Neural progenitor cell (in vitro differentiated cells): ENCODE data around the gene FBRSL1. TPM values are rescaled to one million over a fixed set of nuclear protein-coding genes. Genes with fewer than 3 reads are reported as not detected.

Experiments used
- DNase-seq: peaks from one replicate; pipeline ENCODE4 v3.0.0-alpha.2; 2016; ENCODE audit warnings: low spot score
- H2AFZ ChIP-seq: fragments of 200-600 bp; sonication (generic); replicated peaks from 2 replicates; pipeline ENCODE4 v1.6.1; 2016; ENCODE audit warnings: antibody characterized with exemption
- H3F3A ChIP-seq: fragments of 200-600 bp; sonication (generic); 2 replicates; pipeline ENCODE4 v1.6.1; 2016; ENCODE audit warnings: antibody characterized with exemption, low read depth
- H3K27ac ChIP-seq: fragments of 200-600 bp; sonication (generic); 2 replicates; pipeline ENCODE4 v1.5.1; 2016; ENCODE audit warnings: mild to moderate bottlenecking
- H3K27me3 ChIP-seq: fragments of 200-600 bp; sonication (generic); 2 replicates; pipeline ENCODE4 v1.6.1; 2016; ENCODE audit warnings: mild to moderate bottlenecking, moderate library complexity
- H3K36me3 ChIP-seq: fragments of 200-600 bp; sonication (generic); 2 replicates; pipeline ENCODE4 v1.5.1; 2016
- H3K4me1 ChIP-seq: fragments of 200-600 bp; sonication (generic); 2 replicates; pipeline ENCODE4 v1.6.1; 2016; ENCODE audit warnings: mixed run types
- H3K4me2 ChIP-seq: fragments of 200-600 bp; sonication (generic); 2 replicates; pipeline ENCODE4 v1.6.1; 2016
- H3K4me3 ChIP-seq: fragments of 200-600 bp; sonication (generic); 2 replicates; pipeline ENCODE4 v1.5.1; 2016
- H3K79me2 ChIP-seq: fragments of 200-600 bp; sonication (generic); 2 replicates; pipeline ENCODE4 v1.6.1; 2016; ENCODE audit warnings: low read depth
- H3K9ac ChIP-seq: fragments of 200-600 bp; sonication (generic); 2 replicates; pipeline ENCODE4 v1.6.1; 2016
- H3K9me3 ChIP-seq: fragments of 200-600 bp; sonication (generic); 2 replicates; pipeline ENCODE4 v1.5.1; 2016; ENCODE audit warnings: low read depth
- H4K20me1 ChIP-seq: fragments of 200-600 bp; sonication (generic); 2 replicates; pipeline ENCODE4 v1.6.1; 2016; ENCODE audit warnings: low read depth
- H3K27ac Mint-ChIP-seq: 3 replicates; pipeline ENCODE4 v1.8.0; 2021; ENCODE audit warnings: mixed read lengths
- H3K27me3 Mint-ChIP-seq: 2 replicates; pipeline ENCODE4 v1.8.0; 2022; ENCODE audit warnings: low read depth, mild to moderate bottlenecking, inconsistent platforms, moderate library complexity, mixed read lengths; ENCODE audit not compliant: insufficient read depth
- H3K36me3 Mint-ChIP-seq: 3 replicates; pipeline ENCODE4 v1.8.0; 2021; ENCODE audit warnings: mixed read lengths
- H3K4me1 Mint-ChIP-seq: 3 replicates; pipeline ENCODE4 v1.8.0; 2021; ENCODE audit warnings: mixed read lengths
- H3K4me3 Mint-ChIP-seq: 3 replicates; pipeline ENCODE4 v1.8.0; 2021; ENCODE audit warnings: mild to moderate bottlenecking, moderate library complexity, mixed read lengths
- H3K9me3 Mint-ChIP-seq: 3 replicates; pipeline ENCODE4 v1.8.0; 2020; ENCODE audit warnings: mixed read lengths
- CTCF ChIP-seq: fragments of 200-600 bp; sonication (generic); IDR thresholded peaks from 2 replicates; pipeline ENCODE4 v1.5.1; 2017; ENCODE audit warnings: antibody characterized with exemption, mild to moderate bottlenecking
- EZH2 ChIP-seq: fragments of 200-600 bp; sonication (generic); IDR thresholded peaks from 2 replicates; pipeline ENCODE4 v1.6.1; 2017; ENCODE audit warnings: antibody characterized with exemption, mild to moderate bottlenecking, moderate library complexity
- EZH2phosphoT487 ChIP-seq: fragments of 200-600 bp; sonication (generic); IDR thresholded peaks from 2 replicates; pipeline ENCODE4 v1.6.1; 2017; ENCODE audit warnings: antibody characterized with exemption
- total RNA-seq: library from RNA; depleted of rRNA; stranded (reverse); fragments of >200 nt; gene quantifications from 2 replicates; pipeline ENCODE4 v1.2.3, GENCODE V29; 2015; ENCODE audit warnings: low replicate concordance

Gene FBRSL1
- total RNA-seq, 1 donor from 2014 or later: 7.4 TPM

- Histone ChIP-seq H3K9ac (no peak overlapping the region), H3K4me2 (no peak overlapping the region), H3K79me2 (no peaks in the 10 kb centered on the region), H3K9me3 (no peaks in the 10 kb centered on the region), H3K27me3 (peaks cover 30% of the 10 kb centered on the region), H3K36me3 (no peaks in the 10 kb centered on the region), H3K4me1 (peaks cover 10% of the 10 kb centered on the region), H3K27ac (no peak overlapping the region), H3F3A (peaks cover 16% of the 10 kb centered on the region), H2AFZ (no peak overlapping the region), H3K4me3 (no peak overlapping the region), H4K20me1 (no peaks in the 10 kb centered on the region)
- no peak overlapping the region for H3K27ac Mint-ChIP-seq
- no peaks in the 10 kb centered on the region for H3K36me3 Mint-ChIP-seq
- no peak for TF ChIP-seq EZH2phosphoT487
- TF ChIP-seq EZH2: no peak
- no peak for TF ChIP-seq CTCF
- H3K4me1 Mint-ChIP-seq: peaks cover 35% of the 10 kb centered on the region
- peaks cover 28% of the 10 kb centered on the region for H3K27me3 Mint-ChIP-seq
- no peak overlapping the region for H3K4me3 Mint-ChIP-seq
- H3K9me3 Mint-ChIP-seq: peaks cover 11% of the 10 kb centered on the region
- DNase-seq: no peak
These were observed 46.9 kb upstream of the FBRSL1 start for GRCh38 chr12:132443091-132443490.

- Histone ChIP-seq H3K36me3 (no peaks in the 10 kb centered on the region), H3K9me3 (no peaks in the 10 kb centered on the region), H3K4me2 (no peak overlapping the region), H3F3A (peaks cover 16% of the 10 kb centered on the region), H3K27ac (no peak overlapping the region), H3K4me3 (no peak overlapping the region), H3K27me3 (peaks cover 41% of the 10 kb centered on the region), H4K20me1 (no peaks in the 10 kb centered on the region), H3K9ac (no peak overlapping the region), H2AFZ (no peak overlapping the region), H3K79me2 (no peaks in the 10 kb centered on the region), H3K4me1 (peaks cover 10% of the 10 kb centered on the region)
- Mint-ChIP-seq H3K4me1 (peaks cover 32% of the 10 kb centered on the region), H3K4me3 (no peak overlapping the region), H3K27ac (no peak overlapping the region), H3K27me3 (peaks cover 27% of the 10 kb centered on the region), H3K36me3 (no peaks in the 10 kb centered on the region), H3K9me3 (peaks cover 11% of the 10 kb centered on the region)
- no peak for DNase-seq
- no peak for TF ChIP-seq CTCF
- TF ChIP-seq EZH2: no peak
- TF ChIP-seq EZH2phosphoT487: no peak
These were observed 45.7 kb upstream of the FBRSL1 start for GRCh38 chr12:132444283-132444682.

- no peaks in the 10 kb centered on the region for H3K9me3 ChIP-seq
- no peaks in the 10 kb centered on the region for H4K20me1 ChIP-seq
- peaks cover 10% of the 10 kb centered on the region for H3K4me1 ChIP-seq
- Mint-ChIP-seq H3K4me3 (peak overlapping the region; percentile 72), H3K27me3 (peaks cover 23% of the 10 kb centered on the region), H3K9me3 (peaks cover 11% of the 10 kb centered on the region), H3K36me3 (no peaks in the 10 kb centered on the region), H3K4me1 (peaks cover 33% of the 10 kb centered on the region), H3K27ac (peak overlapping the region; percentile 78)
- H3K79me2 ChIP-seq: no peaks in the 10 kb centered on the region
- peaks cover 51% of the 10 kb centered on the region for H3K27me3 ChIP-seq
- peak overlapping the region; percentile 22 for H3K9ac ChIP-seq
- H3K27ac ChIP-seq: peak overlapping the region; percentile 71
- no peaks in the 10 kb centered on the region for H3K36me3 ChIP-seq
- DNase-seq: peak; percentile 69
- peak overlapping the region; percentile 56 for H3K4me3 ChIP-seq
- no peak for TF ChIP-seq CTCF
- H3K4me2 ChIP-seq: peak overlapping the region; percentile 84
- peak overlapping the region; percentile 96 for H2AFZ ChIP-seq
- H3F3A ChIP-seq: peaks cover 17% of the 10 kb centered on the region
These were observed 44.7 kb upstream of the FBRSL1 start for GRCh38 chr12:132444957-132445883.
